ENCODE results near the gene SLC9A7.
"Not testable (repeated sequence)": the region's sequence is repeated elsewhere in the genome, so short reads cannot be mapped to it uniquely, and the experiment has no call there.

Gene SLC9A7

DNA sequence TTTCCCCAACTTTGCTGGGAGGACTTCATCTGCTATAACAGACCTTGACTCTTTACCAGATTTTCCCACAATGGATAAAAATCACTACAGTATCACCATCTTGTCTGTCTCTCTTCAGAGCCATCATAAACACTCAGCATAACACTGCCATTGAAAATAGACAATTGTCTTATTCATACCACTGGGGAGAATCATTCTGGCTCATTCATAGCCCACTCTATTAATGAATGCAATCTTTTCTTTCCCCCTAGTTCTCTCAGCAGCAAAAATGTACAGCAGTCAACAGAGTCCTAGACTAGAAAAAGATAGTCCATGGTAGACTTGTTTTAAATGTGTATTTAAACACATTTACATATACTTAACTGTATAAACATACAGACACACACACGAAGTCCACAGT is 19.2 kb downstream of the SLC9A7 start:
- in situ Hi-C loops (cut with MboI; ENCODE audit: low pct_unique_long_range_greater_than_20kb, low sequenced_read_pairs, unreplicated experiment): no loop called here
- no peak for TF ChIP-seq CTCF (IDR thresholded peaks at IDR 0.05; ENCODE audit: extremely low read depth, insufficient read depth, missing control alignments)
- no peak for DNase-seq (ENCODE audit: low spot score)

- in situ Hi-C loops (cut with MboI; ENCODE audit: low pct_unique_long_range_greater_than_20kb, low sequenced_read_pairs, unreplicated experiment): no loop called here
- DNase-seq (ENCODE audit: low spot score): no peak
- TF ChIP-seq CTCF (IDR thresholded peaks at IDR 0.05; ENCODE audit: extremely low read depth, insufficient read depth, missing control alignments): no peak
These were observed 21.5 kb downstream of the SLC9A7 start for GRCh38 chrX:46737462-46737861.

GRCh38 chrX:46737041-46737440 is 21.9 kb downstream of the SLC9A7 start:
- in situ Hi-C loops (cut with MboI; ENCODE audit: low pct_unique_long_range_greater_than_20kb, low sequenced_read_pairs, unreplicated experiment): no loop called here
- TF ChIP-seq CTCF (IDR thresholded peaks at IDR 0.05; ENCODE audit: extremely low read depth, insufficient read depth, missing control alignments): no peak
- no peak for DNase-seq (ENCODE audit: low spot score)

GRCh38 chrX:46735622-46736021 is 23.3 kb downstream of the SLC9A7 start:
- in situ Hi-C loops (cut with MboI; ENCODE audit: low pct_unique_long_range_greater_than_20kb, low sequenced_read_pairs, unreplicated experiment): no loop called here
- no peak for DNase-seq (ENCODE audit: low spot score)
- no peak for TF ChIP-seq CTCF (IDR thresholded peaks at IDR 0.05; ENCODE audit: extremely low read depth, insufficient read depth, missing control alignments)

DNA sequence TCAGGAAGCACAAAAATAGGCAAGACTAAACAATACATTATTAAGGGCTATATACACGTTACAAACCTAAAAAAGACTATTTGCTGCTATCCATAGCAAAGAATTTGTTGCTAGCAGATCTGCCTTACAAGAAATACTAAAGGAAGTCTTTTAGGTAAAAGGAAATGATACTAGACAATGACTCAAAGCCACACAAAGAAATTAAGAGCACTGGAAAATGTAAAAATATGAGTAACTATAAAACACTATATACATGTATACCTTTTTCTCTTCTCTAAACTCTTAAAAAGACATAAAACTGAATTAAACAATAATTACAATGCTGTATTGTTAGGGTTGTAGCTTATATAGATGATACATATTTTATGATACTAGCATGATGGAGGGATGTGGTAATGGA is 25.7 kb downstream of the SLC9A7 start:
- TF ChIP-seq CTCF (IDR thresholded peaks at IDR 0.05; ENCODE audit: extremely low read depth, insufficient read depth, missing control alignments): no peak
- no peak for DNase-seq (ENCODE audit: low spot score)

GRCh38 chrX:46730765-46731164 is 28.2 kb downstream of the SLC9A7 start:
- in situ Hi-C loops (cut with MboI; ENCODE audit: low pct_unique_long_range_greater_than_20kb, low sequenced_read_pairs, unreplicated experiment): no loop called here
- no peak for TF ChIP-seq CTCF (IDR thresholded peaks at IDR 0.05; ENCODE audit: extremely low read depth, insufficient read depth, missing control alignments)
- DNase-seq (ENCODE audit: low spot score): no peak

More for the DNA sequence above, 25.7 kb downstream of the SLC9A7 start:
- in situ Hi-C loops (cut with MboI; ENCODE audit: low pct_unique_long_range_greater_than_20kb, low sequenced_read_pairs, unreplicated experiment): no loop called here

DNA sequence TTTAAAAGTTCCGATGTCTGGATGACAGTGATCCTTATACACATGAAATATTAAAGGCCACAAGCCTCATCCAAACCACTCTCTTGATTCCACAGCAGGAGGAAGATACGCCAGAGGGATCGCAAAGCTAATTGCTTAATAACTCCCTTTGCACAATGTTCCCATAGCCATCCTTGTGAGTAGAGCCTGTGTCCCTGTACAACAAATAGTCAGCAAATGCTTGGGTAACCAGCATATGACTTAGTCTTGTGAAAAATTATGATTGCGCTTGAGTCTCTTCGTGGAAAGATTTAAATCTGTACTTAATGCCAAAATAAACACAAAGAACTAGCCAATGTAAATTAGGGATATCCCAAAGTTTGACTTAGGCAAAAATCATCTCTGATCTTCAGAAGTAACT is 31.5 kb downstream of the SLC9A7 start:
- no peak for DNase-seq (ENCODE audit: low spot score)
- no peak for TF ChIP-seq CTCF (IDR thresholded peaks at IDR 0.05; ENCODE audit: extremely low read depth, insufficient read depth, missing control alignments)
- in situ Hi-C loops (cut with MboI; ENCODE audit: low pct_unique_long_range_greater_than_20kb, low sequenced_read_pairs, unreplicated experiment): no loop called here

- DNase-seq (ENCODE audit: low spot score); in situ Hi-C loops (cut with MboI; ENCODE audit: low pct_unique_long_range_greater_than_20kb, low sequenced_read_pairs, unreplicated experiment): not testable (repeated sequence)
These were observed 35.4 kb downstream of the SLC9A7 start for GRCh38 chrX:46723569-46723927.
